ENCODE measurements around the gene ADGRL3.

GRCh38 chr4:61571761-61572559 lies 371.8 kb downstream of the ADGRL3 start:
- TF ChIP-seq PATZ1 (tag by site-specific recombination; IDR thresholded peaks at IDR 0.05) (no peak), ZBTB21 (tag by site-specific recombination; IDR thresholded peaks at IDR 0.05) (no peak), ZEB2 (tag by site-specific recombination; IDR thresholded peaks at IDR 0.05) (no peak), ZNF585B (tag by site-specific recombination; IDR thresholded peaks at IDR 0.05) (no peak), ZNF248 (tag by site-specific recombination; IDR thresholded peaks at IDR 0.05) (no peak), YY1 (tag by site-specific recombination; IDR thresholded peaks at IDR 0.05) (no peak), ZNF274 (IDR thresholded peaks at IDR 0.05; ENCODE audit: low read length) (no peak), ZNF274 (tag by site-specific recombination; IDR thresholded peaks at IDR 0.05; ENCODE audit: borderline replicate concordance) (no peak), ZBTB8A (tag by site-specific recombination; IDR thresholded peaks at IDR 0.05) (no peak), SP2 (tag by site-specific recombination; IDR thresholded peaks at IDR 0.05) (no peak), ZNF121 (tag by site-specific recombination; IDR thresholded peaks at IDR 0.05) (no peak), ZBTB49 (tag by site-specific recombination; IDR thresholded peaks at IDR 0.05; ENCODE audit: low read depth) (no peak), ELK4 (IDR thresholded peaks at IDR 0.05; ENCODE audit: borderline replicate concordance, low read depth, low read length) (no peak), ZNF398 (tag by site-specific recombination; IDR thresholded peaks at IDR 0.05) (no peak)

All from HEK293 (cell line).